ENCODE data around the gene TMUB1.

TMUB1 gene

DNA sequence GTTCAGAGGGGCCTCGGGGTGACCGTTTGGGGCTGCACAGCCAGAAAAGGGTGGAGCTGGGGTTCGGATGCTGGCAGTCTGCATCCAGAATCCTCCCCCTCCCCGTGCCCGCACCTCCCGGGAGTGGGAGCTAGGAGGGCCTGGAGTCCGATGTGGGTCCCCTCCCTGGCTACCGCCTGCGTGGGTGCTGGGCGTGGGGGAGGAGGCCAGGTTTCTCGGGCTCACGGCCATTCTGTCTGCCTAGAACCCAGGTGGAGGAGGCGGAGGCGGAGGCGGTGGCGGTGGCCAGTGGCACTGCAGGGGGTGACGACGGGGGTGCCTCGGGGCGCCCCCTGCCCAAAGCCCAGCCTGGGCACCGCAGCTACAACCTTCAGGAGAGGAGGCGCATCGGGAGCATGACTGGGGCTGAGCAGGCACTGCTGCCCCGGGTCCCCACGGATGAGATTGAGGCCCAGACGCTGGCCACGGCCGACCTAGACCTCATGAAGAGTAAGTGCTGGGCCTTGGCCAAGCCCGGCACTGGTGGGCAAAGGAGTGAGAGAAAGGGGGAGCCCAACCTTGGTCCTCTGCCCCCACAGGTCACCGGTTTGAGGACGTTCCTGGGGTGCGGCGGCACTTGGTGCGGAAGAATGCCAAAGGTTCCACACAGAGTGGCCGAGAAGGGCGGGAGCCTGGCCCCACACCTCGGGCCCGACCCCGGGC is 16.9 kb downstream of the TMUB1 start:
- no peak for DNase-seq (ENCODE audit: low read depth)

- DNase-seq (ENCODE audit: low read depth): no peak
Observed at GRCh38 chr7:151065516-151065915, 17.8 kb downstream of the TMUB1 start.

GRCh38 chr7:151064993-151065392 is 18.3 kb downstream of the TMUB1 start:
- DNase-seq (ENCODE audit: low read depth): no peak

- no peak for DNase-seq (ENCODE audit: low read depth)
Observed at GRCh38 chr7:151064454-151064853, 18.8 kb downstream of the TMUB1 start.

GRCh38 chr7:151063212-151063561 is 20.1 kb downstream of the TMUB1 start:
- DNase-seq (ENCODE audit: low read depth): no peak

- DNase-seq (ENCODE audit: low read depth): no peak
Observed at GRCh38 chr7:151062399-151063211, 20.7 kb downstream of the TMUB1 start.

DNA sequence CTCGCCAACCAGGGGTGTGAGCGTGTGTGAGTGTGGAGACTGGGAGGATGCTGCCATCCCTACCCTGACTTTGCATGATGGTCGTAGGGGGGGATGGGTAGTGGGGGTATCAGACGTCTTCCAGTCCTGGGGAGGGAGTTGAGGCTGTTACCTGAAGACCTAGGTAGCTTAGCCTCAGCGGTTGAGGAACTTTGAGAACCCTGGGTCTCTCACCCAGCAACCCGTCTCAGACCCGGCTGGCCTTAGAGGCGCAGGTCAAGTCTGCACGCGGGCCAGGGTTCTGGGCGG is 21.2 kb downstream of the TMUB1 start:
- DNase-seq (ENCODE audit: low read depth): no peak

DNA sequence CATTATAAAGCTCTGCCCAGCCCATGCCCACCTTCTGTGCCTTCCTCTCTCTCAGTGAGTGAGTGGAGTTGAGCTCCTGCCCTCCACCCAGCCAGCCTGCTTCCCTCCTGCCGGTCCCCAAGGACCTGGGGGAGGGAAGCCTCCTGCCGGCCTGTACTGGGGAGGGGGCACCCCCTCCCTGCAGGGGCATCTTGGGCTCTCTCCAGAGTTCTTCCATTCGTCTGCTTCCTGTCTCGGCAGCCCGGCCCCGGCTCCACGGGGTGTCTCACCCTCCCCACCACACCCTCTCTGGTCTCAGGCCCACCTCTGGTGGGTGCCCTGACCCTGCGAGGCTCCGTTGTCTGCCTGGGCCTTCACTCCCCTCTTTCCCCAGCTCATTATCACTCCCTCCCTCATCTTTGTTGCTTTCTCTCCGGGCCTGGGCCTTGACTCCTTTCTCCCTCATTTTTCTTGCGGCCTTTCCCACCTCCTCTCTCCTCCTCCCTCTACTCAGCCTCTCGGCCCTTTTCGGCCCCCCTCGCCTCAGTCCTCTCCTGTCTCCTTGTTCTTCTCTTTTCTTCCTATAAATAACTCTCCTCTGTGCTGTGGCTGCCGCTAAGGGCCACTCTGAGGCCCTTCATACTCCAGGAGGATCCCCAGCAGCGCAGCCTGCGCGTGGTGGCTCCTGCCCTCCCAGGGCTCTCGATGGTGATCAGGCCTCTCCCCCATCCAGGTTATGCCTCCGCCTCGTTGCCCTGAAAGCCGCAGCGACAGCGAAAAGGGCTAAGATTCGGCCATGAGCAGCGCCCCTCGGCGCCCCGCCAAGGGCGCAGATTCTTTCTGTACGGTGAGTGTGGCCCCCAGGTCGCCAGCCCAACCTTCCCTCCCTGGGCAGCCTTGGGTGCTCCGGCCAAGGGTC is 21.8 kb downstream of the TMUB1 start:
- no peak for DNase-seq (ENCODE audit: low read depth)

- DNase-seq (ENCODE audit: low read depth): no peak
Observed at GRCh38 chr7:151060416-151061212, 22.7 kb downstream of the TMUB1 start.

- DNase-seq (ENCODE audit: low read depth): no peak
Observed at GRCh38 chr7:151060113-151060415, 23.2 kb downstream of the TMUB1 start.

- peak; percentile 65 for DNase-seq (ENCODE audit: low read depth)
Observed at GRCh38 chr7:151059367-151060112, 23.8 kb downstream of the TMUB1 start, which contains the start of gene SLC4A2. TSS of gene SLC4A2 (plus strand) at chr7:151059589. CDS start at chr7:151061988, 2,399 bp downstream.

GRCh38 chr7:151058781-151059366 is 24.4 kb downstream of the TMUB1 start:
- no peak for DNase-seq (ENCODE audit: low read depth)

GRCh38 chr7:151057989-151058780 is 25.1 kb downstream of the TMUB1 start:
- peak; percentile 95 for DNase-seq (ENCODE audit: low read depth)

GRCh38 chr7:151057506-151057988 is 25.7 kb downstream of the TMUB1 start, which contains the start of gene CDK5:
TSS of gene CDK5 (minus strand) at chr7:151057897. CDS start at chr7:151057848, 49 bp downstream.
- DNase-seq (ENCODE audit: low read depth): no peak

DNA sequence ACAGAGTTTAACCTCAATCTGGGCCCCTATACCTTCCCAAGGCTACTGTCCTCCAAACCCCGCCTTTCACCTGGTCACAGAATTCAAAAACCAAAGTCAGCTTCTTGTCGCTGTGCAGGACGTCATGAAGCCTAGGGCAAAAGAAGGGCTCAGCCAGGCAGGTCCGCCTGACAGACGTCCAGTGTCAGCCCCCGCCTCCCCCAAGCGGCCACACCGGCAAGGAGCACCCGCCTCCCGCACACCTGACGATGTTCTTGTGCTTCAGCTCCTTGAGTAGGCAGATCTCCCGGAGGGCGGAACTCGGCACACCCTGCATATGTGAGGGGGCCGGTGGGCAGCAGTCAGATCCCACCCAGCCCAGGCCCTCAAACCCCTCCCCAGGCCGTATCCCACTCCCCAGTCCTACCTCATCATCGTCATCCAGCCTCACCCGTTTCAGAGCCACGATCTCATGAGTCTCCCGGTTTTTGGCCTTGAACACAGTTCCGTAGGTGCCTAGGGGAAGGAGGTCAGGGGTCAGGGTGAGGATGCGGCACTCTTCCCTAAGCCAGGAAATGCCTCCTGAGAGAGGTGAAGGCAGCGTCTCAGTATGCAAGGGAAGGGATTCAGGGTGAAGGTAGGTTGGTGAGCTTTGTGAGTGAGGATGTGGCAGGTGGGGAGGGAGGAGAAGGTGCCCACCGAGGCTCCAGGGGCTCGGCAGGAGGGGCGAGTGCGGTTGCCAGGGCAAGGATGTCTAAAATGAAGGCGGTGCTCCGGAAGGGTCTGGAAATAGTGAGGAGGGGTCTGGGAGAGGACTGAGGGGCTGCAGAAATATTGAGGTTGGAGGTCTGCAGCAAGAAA is 26.4 kb downstream of the TMUB1 start:
- no peak for DNase-seq (ENCODE audit: low read depth)

GRCh38 chr7:151056283-151056665 is 27.0 kb downstream of the TMUB1 start:
- no peak for DNase-seq (ENCODE audit: low read depth)

- no peak for DNase-seq (ENCODE audit: low read depth)
Observed at GRCh38 chr7:151053751-151054150, 29.5 kb downstream of the TMUB1 start.

DNA sequence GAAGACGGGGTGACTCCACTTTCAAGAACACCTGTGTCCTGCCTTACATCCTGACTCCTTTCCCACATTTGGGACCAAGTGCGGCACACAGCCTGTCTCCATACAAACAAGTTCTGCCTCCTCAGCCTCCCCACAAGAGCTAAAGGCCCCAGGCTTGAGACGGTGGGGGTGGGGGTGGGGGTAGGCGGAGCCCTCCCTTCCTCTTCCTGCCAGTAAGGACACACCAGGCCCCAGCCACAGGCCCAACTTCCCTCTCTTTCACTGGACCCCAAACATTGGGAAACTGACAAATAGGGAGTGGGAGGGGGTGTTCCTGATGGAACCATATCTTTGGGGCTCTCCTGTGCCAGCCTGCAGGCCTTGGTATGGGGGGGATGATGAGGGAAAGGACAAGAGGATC is 30.2 kb downstream of the TMUB1 start:
- no peak for DNase-seq (ENCODE audit: low read depth)

DNA sequence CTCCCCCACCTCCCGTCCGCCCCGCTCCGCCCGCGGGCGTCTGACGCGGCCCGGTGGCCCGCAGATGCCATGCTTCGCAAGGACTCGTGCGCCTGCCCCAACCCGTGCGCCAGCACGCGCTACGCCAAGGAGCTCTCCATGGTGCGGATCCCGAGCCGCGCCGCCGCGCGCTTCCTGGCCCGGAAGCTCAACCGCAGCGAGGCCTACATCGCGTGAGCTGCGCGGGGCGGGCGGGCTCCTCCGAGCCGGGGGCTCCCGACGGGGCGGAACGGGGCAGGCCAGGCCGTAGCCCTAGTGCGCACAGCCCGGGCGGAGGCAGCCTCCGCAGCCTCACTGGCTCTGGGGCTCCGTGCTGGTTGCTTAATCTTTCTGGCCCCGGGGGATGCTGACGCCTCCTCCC is 32.2 kb downstream of the TMUB1 start:
- DNase-seq (ENCODE audit: low read depth): peak; percentile 30
